Raji (cell line): ENCODE results near the gene ZBTB7B.

ENCODE experiments used
- POLR2A ChIP-seq: IDR thresholded peaks from 2 replicates; pipeline ENCODE4 v1.6.1; 2011; ENCODE audit warnings: low read depth, low read length, control low read depth; ENCODE audit not compliant: insufficient read depth

The ZBTB7B gene

DNA sequence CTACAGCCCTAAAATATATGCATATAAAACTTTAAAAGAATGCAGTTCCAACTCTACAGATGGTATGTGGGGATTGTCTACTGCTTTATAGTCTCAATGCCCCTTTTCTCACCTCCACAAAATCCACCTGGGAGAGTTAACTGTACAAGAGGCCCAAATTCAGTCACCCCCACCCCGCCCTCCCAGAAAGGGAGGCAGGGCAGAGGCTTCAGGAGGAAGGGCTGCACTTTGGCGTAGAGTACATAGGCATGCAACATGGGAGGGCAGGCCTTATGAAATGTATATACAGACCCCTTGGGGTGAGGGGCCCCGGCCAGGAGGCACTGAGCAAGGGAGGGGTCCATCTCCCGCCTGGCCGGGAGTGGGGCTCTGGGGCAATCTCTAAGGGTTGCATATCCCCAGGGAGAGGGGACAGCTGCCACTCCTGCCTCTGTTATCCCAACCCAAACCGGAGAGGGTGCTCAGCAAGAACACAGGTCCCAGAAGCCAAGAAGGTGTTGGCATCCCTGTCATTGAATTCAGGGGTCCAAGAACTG is 39.7 kb upstream of the ZBTB7B start:
- TF ChIP-seq POLR2A, result no peak

- TF ChIP-seq POLR2A, result no peak
Observed at GRCh38 chr1:154963643-154964042, 39.0 kb upstream of the ZBTB7B start.

GRCh38 chr1:154964359-154964758 is 38.2 kb upstream of the ZBTB7B start:
- TF ChIP-seq POLR2A, result no peak

DNA sequence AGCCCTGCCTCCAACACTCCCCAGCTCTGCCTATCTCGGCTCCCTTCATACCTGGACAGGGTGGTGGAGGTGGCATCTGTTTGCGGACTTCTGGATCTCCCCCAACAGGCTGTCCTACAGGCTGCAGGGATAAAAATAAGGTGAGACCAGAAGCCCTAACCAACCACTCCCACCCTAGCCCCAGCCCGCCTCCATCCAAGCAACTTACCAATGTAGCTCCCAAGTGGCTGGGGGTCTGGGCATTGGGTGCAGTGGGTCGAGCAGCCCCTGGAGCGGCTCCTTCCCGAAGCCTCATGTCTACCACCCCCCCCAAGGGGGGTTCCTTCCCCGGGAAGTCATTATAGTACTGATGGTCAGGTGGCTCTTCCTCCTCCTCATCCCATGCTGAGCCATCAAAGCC is 36.5 kb upstream of the ZBTB7B start:
- no peak for TF ChIP-seq POLR2A

- TF ChIP-seq POLR2A, result no peak
Observed at GRCh38 chr1:154967331-154967950, 35.2 kb upstream of the ZBTB7B start.

GRCh38 chr1:154968731-154969130 is 33.9 kb upstream of the ZBTB7B start:
- TF ChIP-seq POLR2A, result no peak

- TF ChIP-seq POLR2A, result no peak
Observed at GRCh38 chr1:154969246-154969645, 33.4 kb upstream of the ZBTB7B start.

DNA sequence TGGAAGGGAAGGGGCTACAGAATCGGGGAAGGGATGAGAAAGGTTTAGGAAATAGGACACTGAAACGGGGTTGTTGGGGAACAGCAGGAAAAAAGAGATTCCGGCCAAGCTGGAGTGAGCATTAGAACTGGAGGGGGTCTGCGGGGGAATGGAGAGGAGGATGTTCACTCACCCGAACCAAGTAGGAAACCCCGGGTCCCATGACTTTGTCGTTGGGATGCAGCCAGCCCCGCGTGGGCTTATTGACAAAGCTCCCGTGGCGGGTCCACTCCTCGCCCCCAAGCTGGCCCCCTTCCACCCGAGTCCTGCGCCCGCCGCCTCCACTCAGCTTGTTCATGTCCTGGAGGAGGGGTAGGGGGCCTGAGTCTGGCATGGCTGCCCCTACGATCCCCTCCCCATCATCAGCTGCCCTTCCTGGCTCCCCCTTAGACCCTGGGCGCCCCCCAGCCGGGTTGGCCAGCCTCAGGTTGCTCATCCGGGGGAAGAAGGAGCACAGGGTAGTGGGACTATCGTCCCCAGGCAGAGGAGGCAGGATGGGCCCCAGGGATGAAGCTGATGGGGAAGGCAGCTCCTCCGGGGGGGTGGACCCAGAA is 32.6 kb upstream of the ZBTB7B start:
- no peak for TF ChIP-seq POLR2A

DNA sequence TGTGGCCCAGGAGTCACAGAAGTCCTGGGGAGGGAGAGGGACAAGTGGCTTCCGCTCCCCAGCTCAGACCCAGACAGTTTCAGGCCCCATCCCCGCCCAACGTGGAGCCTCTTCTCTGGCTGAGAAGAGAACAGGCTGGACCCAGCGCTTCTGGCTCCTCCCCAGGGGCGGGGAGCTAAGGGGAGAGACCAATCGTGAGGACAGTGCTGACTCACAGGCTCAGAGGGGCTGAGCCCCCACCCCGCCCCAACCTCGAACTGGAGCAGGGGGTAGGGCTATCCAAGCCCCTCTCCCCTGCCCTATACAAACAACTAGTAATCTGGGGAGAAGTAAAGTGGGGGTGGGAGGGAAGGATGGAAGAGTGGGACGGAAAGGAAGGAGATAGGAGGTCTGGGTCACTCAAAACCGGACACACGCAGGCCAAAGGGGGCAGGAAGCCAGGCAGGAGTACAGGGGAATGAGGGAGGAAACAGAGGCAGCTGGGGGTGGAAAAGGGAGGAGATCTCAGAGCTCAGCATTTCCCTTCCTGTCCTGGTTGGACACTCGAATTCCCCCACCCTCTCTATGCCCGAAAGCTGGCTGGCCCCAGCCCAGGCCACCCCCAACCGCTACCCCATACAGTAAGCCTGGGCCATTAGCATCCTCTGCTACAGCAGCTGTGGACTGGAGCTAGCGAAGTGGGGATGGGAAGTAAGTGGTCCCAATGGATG is 31.8 kb upstream of the ZBTB7B start, which contains the start of gene SHC1:
Gene SHC1 (minus strand): TSS at position 117 of the 710 bp plus-strand sequence. CDS start 221 bp downstream, outside the sequence.
- no peak for TF ChIP-seq POLR2A

DNA sequence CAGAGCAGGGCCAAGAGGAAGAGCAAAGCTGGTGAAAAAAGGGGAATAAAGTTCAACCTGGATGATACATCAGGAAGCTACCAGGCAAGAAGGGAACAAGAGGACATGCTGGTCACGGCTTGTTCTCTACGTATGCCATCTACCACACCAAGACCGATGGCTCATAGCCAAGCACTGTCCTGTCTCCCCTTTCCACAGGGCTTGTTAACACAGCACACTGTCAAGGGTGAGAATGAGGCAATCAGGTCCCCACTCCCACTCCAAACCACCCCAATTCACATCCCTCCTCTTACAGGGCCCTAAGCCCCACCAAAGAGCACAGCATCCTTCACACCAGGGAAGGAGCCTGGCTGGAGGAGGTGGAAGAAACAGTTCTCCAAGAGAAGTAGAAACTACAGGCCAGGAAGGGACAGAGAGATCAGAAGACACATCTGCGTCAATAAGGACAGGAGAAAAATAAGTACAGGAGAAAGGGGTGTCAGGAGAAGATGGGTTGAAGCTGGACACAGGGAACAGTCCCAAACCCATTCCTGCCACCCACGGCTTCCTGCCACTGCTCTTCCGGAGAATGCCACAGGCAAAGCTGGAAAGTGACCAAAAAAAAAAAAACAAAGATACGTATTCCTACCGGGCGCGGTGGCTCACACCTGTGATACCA is 31.1 kb upstream of the ZBTB7B start:
- 0 out of 2 replicates have a peak, but pooled peaks have one; percentile 16 for TF ChIP-seq POLR2A

GRCh38 chr1:154972213-154972516 is 30.4 kb upstream of the ZBTB7B start:
- no peak for TF ChIP-seq POLR2A

DNA sequence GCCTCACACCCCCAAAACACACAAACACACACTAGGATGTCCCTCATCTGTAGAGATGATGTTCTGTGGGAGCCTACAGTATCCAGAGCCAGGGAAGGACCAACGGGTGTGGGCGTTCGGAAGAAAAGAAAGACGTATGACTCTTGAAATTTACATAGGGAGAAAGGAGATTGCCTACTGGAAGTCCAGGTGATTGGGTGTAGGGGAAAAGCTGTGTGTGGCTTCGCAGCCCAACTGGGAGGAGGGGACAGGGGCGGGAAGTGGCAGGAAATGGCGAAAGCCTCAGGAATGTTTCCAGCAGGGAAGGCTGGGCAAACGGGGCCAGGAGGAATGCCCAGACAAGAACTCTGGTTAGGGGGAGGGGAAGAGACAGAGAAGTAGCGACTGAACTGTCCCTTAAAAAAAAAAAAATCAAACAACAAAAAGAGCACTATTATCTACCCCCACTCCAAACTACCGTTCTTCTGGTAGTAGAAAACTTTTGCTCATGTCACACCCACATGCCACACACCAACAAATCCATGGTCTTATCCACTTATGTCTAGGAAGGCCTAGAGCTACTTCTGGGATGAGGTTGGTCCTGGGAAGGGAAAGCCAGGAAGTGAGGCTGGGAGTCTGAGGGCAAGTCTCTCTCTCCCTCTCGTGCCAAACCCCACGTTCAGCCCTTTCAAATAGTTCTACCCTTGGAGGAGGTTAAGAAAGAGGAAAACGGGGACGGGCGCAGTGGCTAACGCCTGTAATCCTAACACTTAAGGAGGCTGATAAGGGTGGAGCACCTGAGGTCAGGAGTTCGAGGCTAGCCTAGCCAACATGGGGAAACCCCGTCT is 29.9 kb upstream of the ZBTB7B start:
- TF ChIP-seq POLR2A, result no peak

- peak; percentile 54; the same call in 1 of the 2 replicates for TF ChIP-seq POLR2A
Observed at GRCh38 chr1:154973344-154974101, 29.1 kb upstream of the ZBTB7B start.

DNA sequence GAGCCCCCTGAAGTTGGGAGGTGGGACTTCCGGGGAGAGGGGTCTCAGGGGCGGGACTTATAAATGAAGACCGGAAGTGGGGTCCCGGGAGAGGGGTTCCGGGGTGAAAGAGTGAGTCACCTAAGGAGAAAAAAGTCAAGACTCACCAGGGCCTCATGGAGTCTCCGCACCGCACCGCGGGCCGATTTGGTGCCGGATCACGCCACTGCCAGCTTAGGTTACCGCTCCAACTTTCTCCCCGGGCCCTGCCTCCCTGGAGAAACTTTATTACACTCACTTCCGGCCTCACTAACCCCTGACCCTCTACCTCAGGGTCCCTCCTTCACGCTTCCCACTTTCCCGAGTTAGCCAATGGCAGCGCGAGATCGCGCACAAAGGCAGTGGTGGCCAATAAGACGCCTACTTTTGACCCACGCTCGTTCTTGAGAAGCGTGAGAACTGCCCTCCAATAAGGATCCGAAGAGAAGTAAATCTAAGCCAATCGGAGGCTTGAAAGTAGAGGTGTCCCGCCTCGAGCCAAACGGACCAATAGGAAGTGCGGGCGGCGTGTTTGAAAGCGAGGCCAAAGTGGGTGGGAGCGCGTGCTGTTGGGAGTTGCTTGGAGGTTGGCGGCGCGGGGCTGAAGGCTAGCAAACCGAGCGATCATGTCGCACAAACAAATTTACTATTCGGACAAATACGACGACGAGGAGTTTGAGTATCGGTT is 28.3 kb upstream of the ZBTB7B start, which contains the start of gene CKS1B:
Gene CKS1B (plus strand): TSS at position 580 of the 706 bp plus-strand sequence. CDS start 65 bp downstream, at position 645.
- TF ChIP-seq POLR2A, result peak; percentile 84
